Body of pancreas (tissue), 4 donors: ENCODE results near the gene DNAAF8. TPM values are rescaled to one million over a fixed set of nuclear protein-coding genes. Genes with fewer than 3 reads are reported as not detected.

Experiments
- ATAC-seq: fragments of 150-250 bp; one replicate; pipeline ENCODE4 v1.9.1; 2016
- DNase-seq, 4 donors: peaks; one replicate each; pipeline ENCODE4 v3.0.0-alpha.2; 2019
- H3K27ac ChIP-seq, 4 donors: fragments of 200-600 bp; sonication (generic); 1 replicate in 3 of 4; 2 replicates in 1 of 4; pipeline versions ENCODE4 v1.5.1 to v1.6.1; 2016 to 2019; ENCODE audit warnings: mild to moderate bottlenecking in 1 of 4, mixed read lengths in 1 of 4, moderate library complexity in 1 of 4
- H3K27me3 ChIP-seq, 2 donors: fragments of 200-600 bp; sonication (generic); one replicate each; pipeline ENCODE4 v1.6.0; 2016; ENCODE audit warnings: mild to moderate bottlenecking in 1 of 2
- H3K36me3 ChIP-seq, 2 donors: fragments of 200-600 bp; sonication (generic); replicated peaks in 1 of 2; 2 replicates each; pipeline ENCODE4 v1.5.1; 2016; ENCODE audit warnings: low read depth in 2 of 2; ENCODE audit not compliant: insufficient read depth in 1 of 2
- H3K4me1 ChIP-seq: fragments of 200-600 bp; sonication (generic); one replicate; pipeline ENCODE4 v1.6.0; 2016
- H3K4me3 ChIP-seq, 2 donors: fragments of 200-600 bp; sonication (generic); 1 replicate in 1 of 2; 2 replicates in 1 of 2; pipeline ENCODE4 v1.5.1; 2016 to 2019
- H3K9me3 ChIP-seq, 3 donors: fragments of 200-600 bp; sonication (generic); 1 replicate in 2 of 3; 2 replicates in 1 of 3; pipeline ENCODE4 v1.5.1; 2016
- CTCF ChIP-seq, 7 experiments: fragments of 450-650 bp in 4 of 7; fragments of 200-600 bp in 3 of 7; sonication (generic) in 3 of 7; IDR thresholded peaks; one replicate each; pipeline ENCODE4 v1.5.1; 2016 to 2019; ENCODE audit warnings: antibody characterized with exemption in 7 of 7
- POLR2A ChIP-seq, 3 donors: fragments of 450-650 bp; IDR thresholded peaks; one replicate each; pipeline ENCODE4 v1.6.1; 2016; ENCODE audit warnings: antibody characterized with exemption in 3 of 3, mild to moderate bottlenecking in 2 of 3
- WGBS, 2 donors: methylation state at CpG; one replicate each; pipeline ENCODE4 v1.1.5; 2017; 5-methylcytosine and 5-hydroxymethylcytosine counted together
- intact Hi-C: fragments of 100-400 bp; cut with DNase I; formaldehyde crosslinking; loops from one replicate; pipeline ENCODE4 v1.15.1; 2023
- total RNA-seq, 2 donors: library from RNA; depleted of rRNA; stranded (reverse); fragments of >200 nt; gene quantifications; one replicate each; pipeline ENCODE4 v1.1.0, GENCODE V29; 2016

DNAAF8 gene
- total RNA-seq, 2 donors from 2014 or later, result under 0.01 to 0.26 TPM

GRCh38 chr16:4729876-4730275 is 4.5 kb upstream of the DNAAF8 start:
- Histone ChIP-seq H3K27ac (no peak overlapping the region), H3K9me3 (no peaks in the 10 kb centered on the region), H3K4me3 (no peak overlapping the region), H3K27me3 (no peaks in the 10 kb centered on the region), H3K36me3 (peaks cover 0 to 7% of the 10 kb centered on the region in 2 donors), H3K4me1 (peaks cover 5% of the 10 kb centered on the region)
- DNase-seq, result no peak
- TF ChIP-seq POLR2A (IDR thresholded peaks at IDR 0.05), result no peak
- no peak for ATAC-seq
- intact Hi-C loops, result no loop called here
- 89 to 91% methylated on average over 8 to 15 of the region's 15 CpGs for WGBS, 2 donors

- H3K27ac ChIP-seq, result peak overlapping the region in 2 of 4 donors; percentile 94 to 95
- no peaks in the 10 kb centered on the region for H3K9me3 ChIP-seq
- intact Hi-C loops, result no loop called here
- peak overlapping the region; percentile 71 to 98 for H3K4me3 ChIP-seq
- 18 to 24% methylated on average over 17 of the region's 17 CpGs for whole genome bisulfite sequencing, 2 donors
- DNase-seq, result no peak
- no peak for ATAC-seq
- TF ChIP-seq POLR2A (IDR thresholded peaks at IDR 0.05) (no peak), CTCF (IDR thresholded peaks at IDR 0.05) (no peak)
- H3K27me3 ChIP-seq, result no peaks in the 10 kb centered on the region
- peaks cover 0 to 2% of the 10 kb centered on the region in 2 donors for H3K36me3 ChIP-seq
- H3K4me1 ChIP-seq, result peaks cover 11% of the 10 kb centered on the region
Observed at GRCh38 chr16:4733211-4733742, 1.1 kb upstream of the DNAAF8 start.

DNA sequence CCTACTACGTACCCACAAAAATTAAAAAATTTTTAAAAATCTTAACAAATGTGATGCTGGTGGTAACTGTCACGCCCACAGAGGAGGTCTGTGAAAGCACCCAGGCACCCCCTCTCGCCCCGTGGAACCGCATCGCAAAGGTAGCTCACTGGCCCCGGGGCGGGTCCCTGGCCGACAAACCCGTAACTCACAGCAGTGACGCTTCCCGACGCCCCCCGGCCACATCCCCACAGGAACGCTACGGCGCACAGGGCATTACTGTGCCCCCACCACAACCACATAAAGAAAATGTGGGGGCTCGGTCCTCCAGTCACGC is 632 bp upstream of the DNAAF8 start:
- intact Hi-C loops, result no loop called here
- DNase-seq (peak in 1 of 4 donors; percentile 29), ATAC-seq (no peak)
- no peak for TF ChIP-seq POLR2A (IDR thresholded peaks at IDR 0.05)
- Histone ChIP-seq H3K27ac (peak overlapping the region; percentile 68 to 95 (median 82)), H3K36me3 (peaks cover 0 to 2% of the 10 kb centered on the region in 2 donors), H3K9me3 (no peaks in the 10 kb centered on the region), H3K4me1 (peaks cover 11% of the 10 kb centered on the region), H3K4me3 (peak overlapping the region; percentile 71 to 98), H3K27me3 (no peaks in the 10 kb centered on the region)
- WGBS, 2 donors, result 0 to 1% methylated on average over 8 to 19 of the region's 19 CpGs

DNA sequence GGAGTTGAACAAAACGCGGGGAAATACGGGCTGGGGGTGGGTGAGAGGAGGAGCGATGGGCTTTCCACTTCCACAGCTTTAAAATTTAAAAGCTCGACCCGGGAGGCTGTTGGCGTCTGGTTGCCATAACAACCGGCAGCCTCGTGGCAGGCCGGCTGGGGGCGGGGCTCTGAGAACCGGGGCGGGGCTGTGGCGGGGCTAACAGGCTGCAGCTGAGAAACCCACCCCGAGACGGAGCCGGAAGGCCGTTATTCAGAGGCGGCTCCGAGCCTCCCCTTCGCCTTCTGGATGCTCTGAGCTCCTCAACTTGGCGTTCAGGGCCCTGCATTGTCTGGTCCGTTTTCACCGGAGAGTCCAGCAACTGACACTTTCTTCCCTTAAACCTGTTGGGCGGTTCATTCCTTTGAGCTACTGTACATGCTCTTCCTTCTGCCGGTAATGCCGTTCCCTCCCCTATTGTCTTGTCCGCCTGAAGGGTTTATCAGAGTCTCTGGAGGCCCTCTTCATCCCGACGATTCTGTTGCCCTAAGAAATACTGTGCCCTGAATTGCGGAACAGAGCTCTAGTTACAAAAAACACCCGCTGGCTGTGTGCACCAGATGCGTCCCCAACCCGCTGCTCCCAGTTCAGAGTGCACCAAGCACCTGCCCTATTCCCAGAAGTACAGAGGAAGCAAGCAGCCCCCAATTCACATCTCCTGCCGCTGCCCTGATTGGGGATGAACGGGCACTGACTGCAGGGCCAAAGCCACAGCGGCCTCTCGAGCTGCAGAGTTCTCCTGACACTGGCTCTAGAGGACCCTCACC is 596 bp downstream of the DNAAF8 start:
- intact Hi-C loops, result no loop called here

GRCh38 chr16:4736546-4736945 is 2.2 kb downstream of the DNAAF8 start:
- whole genome bisulfite sequencing, 2 donors, result 90 to 96% methylated on average over 2 to 4 of the region's 4 CpGs
- Histone ChIP-seq H3K4me3 (no peak overlapping the region), H3K27ac (no peak overlapping the region), H3K27me3 (no peaks in the 10 kb centered on the region), H3K36me3 (no peaks in the 10 kb centered on the region), H3K4me1 (peaks cover 11% of the 10 kb centered on the region), H3K9me3 (no peaks in the 10 kb centered on the region)
- TF ChIP-seq POLR2A (IDR thresholded peaks at IDR 0.05) (no peak), CTCF (IDR thresholded peaks at IDR 0.05) (no peak)
- intact Hi-C loops, result no loop called here
- DNase-seq (no peak), ATAC-seq (no peak)

More for the DNA sequence above, 596 bp downstream of the DNAAF8 start:
- DNase-seq (peak; percentile 90 to 95 (median 92)), ATAC-seq (peak; percentile 75)
- no peaks in the 10 kb centered on the region for H3K27me3 ChIP-seq
- peaks cover 0 to 2% of the 10 kb centered on the region in 2 donors for H3K36me3 ChIP-seq
- peak overlapping the region; percentile 93 to 98 for H3K4me3 ChIP-seq
- H3K4me1 ChIP-seq, result peaks cover 11% of the 10 kb centered on the region
- TF ChIP-seq POLR2A (IDR thresholded peaks at IDR 0.05) (no peak), CTCF (IDR thresholded peaks at IDR 0.05) (no peak)
- 1 to 3% methylated on average over 17 to 38 of the region's 38 CpGs for WGBS, 2 donors
- no peaks in the 10 kb centered on the region for H3K9me3 ChIP-seq
- H3K27ac ChIP-seq, result peak overlapping the region; percentile 68 to 95 (median 82)
